SJCRH30 (cell line): ENCODE measurements around the gene SHC2. TPM values are rescaled to one million over a fixed set of nuclear protein-coding genes. Genes with fewer than 3 reads are reported as not detected.
"Not testable (repeated sequence)": the region's sequence is repeated elsewhere in the genome, so short reads cannot be mapped to it uniquely, and the experiment has no call there.

Source experiments
- DNase-seq, 2 experiments: peaks; one replicate each; pipeline ENCODE4 v3.0.0-alpha.2; 2015 to 2020
- H3K27ac ChIP-seq: fragments of 250-450 bp; sonication (Bioruptor Pico); 2 replicates; pipeline ENCODE4 v1.5.1; 2020; ENCODE audit warnings: mild to moderate bottlenecking, moderate library complexity
- H3K27me3 ChIP-seq: fragments of 250-450 bp; sonication (Bioruptor Pico); 2 replicates; pipeline ENCODE4 v1.5.1; 2020; ENCODE audit warnings: mild to moderate bottlenecking, moderate library complexity
- H3K36me3 ChIP-seq: fragments of 250-450 bp; sonication (Bioruptor Pico); 2 replicates; pipeline ENCODE4 v1.5.1; 2020; ENCODE audit warnings: mild to moderate bottlenecking, moderate library complexity
- H3K4me1 ChIP-seq: fragments of 250-450 bp; sonication (Bioruptor Pico); 2 replicates; pipeline ENCODE4 v1.5.1; 2020; ENCODE audit warnings: mild to moderate bottlenecking, moderate library complexity
- H3K4me3 ChIP-seq: fragments of 250-450 bp; sonication (Bioruptor Pico); 2 replicates; pipeline ENCODE4 v1.5.1; 2020; ENCODE audit warnings: mild to moderate bottlenecking, moderate library complexity
- H3K9me3 ChIP-seq: fragments of 250-450 bp; sonication (Bioruptor Pico); replicated peaks from 2 replicates; pipeline ENCODE4 v1.5.1; 2020; ENCODE audit warnings: mild to moderate bottlenecking, moderate library complexity
- total RNA-seq: library from RNA; depleted of rRNA; stranded (reverse); fragments of >200 nt; shearing (Covaris generic); gene quantifications from 2 replicates; pipeline ENCODE4 v1.2.3, GENCODE V29; 2014

The SHC2 gene
- total RNA-seq, 1 experiment from 2014 or later: 0.12 TPM

- Histone ChIP-seq H3K27me3 (no peaks in the 10 kb centered on the region), H3K4me3 (no peak overlapping the region), H3K27ac (no peak overlapping the region), H3K4me1 (no peaks in the 10 kb centered on the region), H3K9me3 (no peaks in the 10 kb centered on the region), H3K36me3 (no peaks in the 10 kb centered on the region)
- no peak for DNase-seq
These were observed 25.0 kb downstream of the SHC2 start for GRCh38 chr19:435707-436412.

GRCh38 chr19:435056-435706, 25.7 kb downstream of the SHC2 start:
- Histone ChIP-seq H3K27me3 (no peaks in the 10 kb centered on the region), H3K4me3 (no peak overlapping the region), H3K36me3 (no peaks in the 10 kb centered on the region), H3K9me3 (no peaks in the 10 kb centered on the region), H3K27ac (no peak overlapping the region), H3K4me1 (no peaks in the 10 kb centered on the region)
- DNase-seq: no peak

- Histone ChIP-seq H3K9me3 (no peaks in the 10 kb centered on the region), H3K36me3 (no peaks in the 10 kb centered on the region), H3K27me3 (no peaks in the 10 kb centered on the region), H3K4me3 (no peak overlapping the region), H3K27ac (no peak overlapping the region), H3K4me1 (no peaks in the 10 kb centered on the region)
- DNase-seq: no peak
These were observed 26.5 kb downstream of the SHC2 start for GRCh38 chr19:434152-434960.

- H3K27ac ChIP-seq: no peak overlapping the region
- no peaks in the 10 kb centered on the region for H3K36me3 ChIP-seq
- H3K27me3 ChIP-seq: no peaks in the 10 kb centered on the region
- H3K4me1 ChIP-seq: no peaks in the 10 kb centered on the region
- no peaks in the 10 kb centered on the region for H3K9me3 ChIP-seq
- DNase-seq: no peak
- no peak overlapping the region for H3K4me3 ChIP-seq
These were observed 30.1 kb downstream of the SHC2 start for GRCh38 chr19:430701-431100.

- H3K4me1 ChIP-seq: no peaks in the 10 kb centered on the region
- no peak for DNase-seq
These were observed 32.7 kb downstream of the SHC2 start for GRCh38 chr19:428149-428548.

GRCh38 chr19:427675-428074, 33.2 kb downstream of the SHC2 start:
- not testable (repeated sequence) for H3K27me3 ChIP-seq, H3K4me1 ChIP-seq, H3K9me3 ChIP-seq, DNase-seq, H3K27ac ChIP-seq, H3K36me3 ChIP-seq, H3K4me3 ChIP-seq

More at GRCh38 chr19:428149-428548, 32.7 kb downstream of the SHC2 start:
- H3K9me3 ChIP-seq: no peaks in the 10 kb centered on the region
- H3K36me3 ChIP-seq: no peaks in the 10 kb centered on the region
- H3K27me3 ChIP-seq: no peaks in the 10 kb centered on the region
- no peak overlapping the region for H3K4me3 ChIP-seq
- H3K27ac ChIP-seq: no peak overlapping the region

- Histone ChIP-seq H3K36me3 (no peaks in the 10 kb centered on the region), H3K27me3 (no peaks in the 10 kb centered on the region), H3K4me3 (no peak overlapping the region), H3K27ac (no peak overlapping the region), H3K4me1 (no peaks in the 10 kb centered on the region), H3K9me3 (no peaks in the 10 kb centered on the region)
- DNase-seq: no peak
These were observed 33.9 kb downstream of the SHC2 start for GRCh38 chr19:426725-427445.

GRCh38 chr19:425056-425455, 35.8 kb downstream of the SHC2 start:
- DNase-seq: no peak
- Histone ChIP-seq H3K4me1 (no peaks in the 10 kb centered on the region), H3K4me3 (no peak overlapping the region)

GRCh38 chr19:424546-424945, 36.3 kb downstream of the SHC2 start:
- Histone ChIP-seq H3K27ac (no peak overlapping the region), H3K27me3 (no peaks in the 10 kb centered on the region), H3K4me1 (no peaks in the 10 kb centered on the region), H3K4me3 (no peak overlapping the region), H3K9me3 (no peaks in the 10 kb centered on the region), H3K36me3 (no peaks in the 10 kb centered on the region)
- DNase-seq: no peak

More at GRCh38 chr19:425056-425455, 35.8 kb downstream of the SHC2 start:
- Histone ChIP-seq H3K9me3 (no peaks in the 10 kb centered on the region), H3K27me3 (no peaks in the 10 kb centered on the region), H3K27ac (no peak overlapping the region), H3K36me3 (no peaks in the 10 kb centered on the region)

GRCh38 chr19:423691-424466, 37.0 kb downstream of the SHC2 start:
- no peaks in the 10 kb centered on the region for H3K27me3 ChIP-seq
- no peaks in the 10 kb centered on the region for H3K9me3 ChIP-seq
- H3K27ac ChIP-seq: no peak overlapping the region
- no peaks in the 10 kb centered on the region for H3K4me1 ChIP-seq
- no peak for DNase-seq
- no peak overlapping the region for H3K4me3 ChIP-seq
- no peaks in the 10 kb centered on the region for H3K36me3 ChIP-seq

- H3K27me3 ChIP-seq, H3K4me1 ChIP-seq, H3K27ac ChIP-seq, H3K36me3 ChIP-seq, DNase-seq, H3K9me3 ChIP-seq, H3K4me3 ChIP-seq: not testable (repeated sequence)
These were observed 38.0 kb downstream of the SHC2 start for GRCh38 chr19:422917-423226.

GRCh38 chr19:422213-422916, 38.5 kb downstream of the SHC2 start:
- Histone ChIP-seq H3K27ac (no peak overlapping the region), H3K4me1 (no peaks in the 10 kb centered on the region), H3K36me3 (no peaks in the 10 kb centered on the region), H3K9me3 (no peaks in the 10 kb centered on the region), H3K4me3 (no peak overlapping the region), H3K27me3 (no peaks in the 10 kb centered on the region)
- DNase-seq: no peak

GRCh38 chr19:419721-420515, 40.9 kb downstream of the SHC2 start:
- Histone ChIP-seq H3K9me3 (no peaks in the 10 kb centered on the region), H3K4me3 (no peak overlapping the region)

More at GRCh38 chr19:419721-420515, 40.9 kb downstream of the SHC2 start:
- Histone ChIP-seq H3K27me3 (no peaks in the 10 kb centered on the region), H3K4me1 (no peaks in the 10 kb centered on the region), H3K27ac (no peak overlapping the region), H3K36me3 (no peaks in the 10 kb centered on the region)
- no peak for DNase-seq
